K562 (cell line): Measurements from ENCODE around the gene MS4A13. TPM values are rescaled to one million over a fixed set of nuclear protein-coding genes. Genes with fewer than 3 reads are reported as not detected.

Source experiments
- ATAC-seq: fragments of 200-7000 bp; cut with Tn5 transposase; 3 replicates; pipeline ENCODE4 v1.9.1; 2020; ENCODE audit warnings: moderate library complexity
- BruUV-seq: library from RNA; stranded (reverse); fragments of 400-500 nt; replicated peaks from 2 replicates; lab custom pipeline; 2021; lab: Mats Ljungman, UMichigan
- CTCF ChIA-PET: fragments of 300-600 bp; formaldehyde crosslinking; extraction: SDS; loops from one replicate; lab custom pipeline; 2021; ENCODE audit warnings: low intra/inter-chr PET ratio; lab: Yijun Ruan, JAX
- POLR2A ChIA-PET: fragments of 300-600, 350-650 bp; sonication (Branson Sonifier 250); formaldehyde crosslinking; extraction: SDS; loops from one replicate; lab custom pipeline; 2021; ENCODE audit warnings: antibody characterized with exemption, inconsistent platforms; lab: Yijun Ruan, JAX
- DNase-seq, 4 experiments: peaks; one replicate each; pipeline versions ENCODE4 v3.0.0 to v3.0.0-alpha.2; 2011 to 2018; ENCODE audit warnings: low spot score in 3 of 4, mixed read lengths in 3 of 4; ENCODE audit errors: extremely low read depth in 1 of 4
- FAIRE-seq: peaks from 2 replicates; lab custom pipeline; 2011; peaks lifted over from hg19 to GRCh38; lab: Jason Lieb, UNC
- H2AFZ ChIP-seq: 2 replicates; pipeline ENCODE4 v1.6.0; 2011; ENCODE audit warnings: low read depth, low read length, control low read depth, inconsistent platforms
- H3K27ac ChIP-seq: fragments of 200-600 bp; 3 replicates; pipeline ENCODE4 v1.8.0; 2011; ENCODE audit warnings: low read depth, mild to moderate bottlenecking, control low read depth, inconsistent platforms, low read length, moderate library complexity, mixed read lengths; ENCODE audit errors: extremely low read depth
- H3K27me3 ChIP-seq, 2 experiments: fragments of 300-600 bp in 1 of 2; 2 replicates in 1 of 2; 3 replicates in 1 of 2; pipeline versions ENCODE4 v1.6.0 to v1.8.0; 2011; ENCODE audit warnings: inconsistent platforms in 2 of 2, low read length in 2 of 2, mild to moderate bottlenecking in 1 of 2, mixed read lengths in 1 of 2, moderate library complexity in 1 of 2; ENCODE audit not compliant: control insufficient read depth in 2 of 2, insufficient read depth in 2 of 2
- H3K36me3 ChIP-seq: fragments of 300-600 bp; 3 replicates; pipeline ENCODE4 v1.8.0; 2011; ENCODE audit warnings: mild to moderate bottlenecking, low read length, inconsistent platforms; ENCODE audit not compliant: control insufficient read depth, insufficient read depth
- H3K4me1 ChIP-seq, 2 experiments: fragments of 200-600 bp in 1 of 2; replicated peaks in 1 of 2; 2 replicates in 1 of 2; 3 replicates in 1 of 2; pipeline versions ENCODE4 v1.5.1 to v1.8.0; 2011; ENCODE audit warnings: inconsistent platforms in 2 of 2, low read length in 2 of 2, mild to moderate bottlenecking in 1 of 2, mixed read lengths in 1 of 2, moderate library complexity in 1 of 2; ENCODE audit not compliant: control insufficient read depth in 2 of 2, insufficient read depth in 2 of 2
- H3K4me2 ChIP-seq: 2 replicates; pipeline ENCODE4 v1.6.1; 2011; ENCODE audit warnings: low read length, control low read depth, inconsistent platforms, mixed read lengths; ENCODE audit not compliant: insufficient read depth
- H3K4me3 ChIP-seq: fragments of 200-600 bp; sonication (generic), shearing (Covaris generic); 2 replicates; pipeline ENCODE4 v1.5.1; 2016; ENCODE audit warnings: control low read depth, inconsistent platforms
- H3K79me2 ChIP-seq: fragments of 200-600 bp; 3 replicates; pipeline ENCODE4 v1.8.0; 2011; ENCODE audit warnings: low read length, inconsistent platforms; ENCODE audit not compliant: control insufficient read depth, insufficient read depth
- H3K9ac ChIP-seq, 2 experiments: 2 replicates each; pipeline versions ENCODE4 v1.6.0 to v1.6.1; 2011; ENCODE audit warnings: low read depth in 2 of 2, low read length in 2 of 2, control low read depth in 1 of 2, inconsistent platforms in 1 of 2, mild to moderate bottlenecking in 1 of 2, mixed read lengths in 1 of 2; ENCODE audit not compliant: insufficient read depth in 1 of 2
- H3K9me1 ChIP-seq: one replicate; pipeline ENCODE4 v1.6.0; 2011; ENCODE audit warnings: inconsistent platforms, mild to moderate bottlenecking, low read length, moderate library complexity; ENCODE audit not compliant: control insufficient read depth, insufficient read depth
- H3K9me3 ChIP-seq: replicated peaks from 2 replicates; pipeline ENCODE4 v1.5.1; 2011; ENCODE audit warnings: low read depth, low read length, inconsistent platforms; ENCODE audit not compliant: control insufficient read depth, insufficient read depth
- H4K20me1 ChIP-seq: replicated peaks from 2 replicates; pipeline ENCODE4 v1.6.1; 2011; ENCODE audit warnings: low read length, inconsistent platforms, mixed read lengths; ENCODE audit not compliant: control insufficient read depth, insufficient read depth
- ZNF224 ChIP-seq: sonication (generic); formaldehyde crosslinking; IDR thresholded peaks from 2 replicates; pipeline ENCODE4 v1.8.0; 2022; ENCODE audit warnings: mild to moderate bottlenecking, missing genetic modification reagents
- WGBS: fragments of 100-300 bp; shearing (Covaris generic); methylation state at CpG from one replicate; pipeline ENCODE4 v1.1.6; 2016; ENCODE audit warnings: low coverage, mixed read lengths; ENCODE audit not compliant: insufficient coverage; ENCODE audit errors: missing lambda C conversion rate; 5-methylcytosine and 5-hydroxymethylcytosine counted together
- in situ Hi-C: fragments of 300-500 bp; cut with MboI; formaldehyde crosslinking; loops from 4 replicates; pipeline ENCODE4 v1.15.0; 2018; ENCODE audit warnings: inconsistent platforms, mixed read lengths
- intact Hi-C: fragments of 100-400 bp; cut with micrococcal nuclease; formaldehyde crosslinking; loops from 2 replicates; pipeline ENCODE4 v1.14.2; 2022
- polyA plus RNA-seq, 8 experiments: library from polyadenylated mRNA; depleted of rRNA in 4 of 8; stranded (reverse) in 5 of 8; unstranded in 3 of 8; fragments of >200 nt; fragmentation: Nextera tagmentation in 2 of 8; fragmentation: Illumina TruSeq in 1 of 8; extraction: Ambion mirVana in 2 of 8; extraction: Trizol in 1 of 8; gene quantifications; 2 replicates each; pipeline versions ENCODE4 v1.2.1 to v1.2.3, GENCODE V29; 2011 to 2014; ENCODE audit warnings: inconsistent platforms in 1 of 8, missing spikeins in 1 of 8
- total RNA-seq, 7 experiments: library from RNA; depleted of rRNA in 6 of 7; stranded (reverse); fragments of >200 nt in 6 of 7; fragmentation: Illumina TruSeq in 2 of 7; extraction: Trizol in 2 of 7; gene quantifications; 2 replicates each; pipeline versions ENCODE4 v1.2.1 to v1.2.3, GENCODE V29; 2011 to 2021; ENCODE audit warnings: low replicate concordance in 1 of 7
- TF ChIP-seq, protein P1 (sequence below), 3 experiments: IDR thresholded peaks in 2 of 3; conservative IDR thresholded peaks in 1 of 3; 2 replicates each; pipeline ENCODE4 v1.5.1; 2011 to 2012; ENCODE audit warnings: low read length in 3 of 3, mild to moderate bottlenecking in 3 of 3, control low read depth in 2 of 3, improper control_type of control experiment in 1 of 3, inconsistent platforms in 1 of 3, low read depth in 1 of 3, mixed read lengths in 1 of 3, moderate library complexity in 1 of 3; ENCODE audit not compliant: insufficient read depth in 2 of 3
- TF ChIP-seq, protein P2 (sequence below): fragments of 200-800 bp; sonication (Bioruptor generic); IDR thresholded peaks from 2 replicates; pipeline ENCODE4 v1.6.1; 2017; ENCODE audit warnings: missing genetic modification characterization, missing compliant biosample characterization

Gene MS4A13
- total and polyA plus RNA-seq, 9 of the 15 experiments (the other 6 are each of a cell fraction or from before 2014, with no cell fraction given) = 0.15 to 0.43 (median 0.36) TPM; not detected in 6

DNA sequence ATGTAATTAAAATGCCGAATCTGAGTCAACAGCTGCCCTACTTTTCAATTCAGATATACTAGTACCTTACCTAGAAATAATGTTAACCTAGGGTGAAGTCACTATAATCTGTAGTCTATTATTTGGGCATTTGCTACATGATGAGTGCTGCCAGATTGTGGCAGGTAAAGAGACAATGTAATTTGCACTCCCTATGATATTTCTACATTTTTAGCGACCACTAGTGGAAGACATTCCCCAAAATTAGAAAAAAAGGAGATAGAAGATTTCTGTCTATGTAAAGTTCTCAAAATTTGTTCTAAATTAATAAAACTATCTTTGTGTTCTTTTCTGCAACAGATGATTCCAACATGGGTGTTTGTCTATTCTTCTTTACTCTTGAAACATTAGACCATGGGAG, 45.5 kb upstream of the MS4A13 start:
- POLR2A ChIA-PET = no interaction called here
- intact Hi-C loops (no loop called here), in situ Hi-C loops (no loop called here)
- DNase-seq (no peak), FAIRE-seq (no peak), ATAC-seq (no peak)
- H3K4me1 ChIP-seq = no peaks in the 10 kb centered on the region
- no peaks in the 10 kb centered on the region for H3K27me3 ChIP-seq
- H3K9me3 ChIP-seq = no peaks in the 10 kb centered on the region
- H3K9ac ChIP-seq = no peak overlapping the region
- H3K79me2 ChIP-seq = no peaks in the 10 kb centered on the region
- H3K36me3 ChIP-seq = no peaks in the 10 kb centered on the region
- TF ChIP-seq, protein P1, sequence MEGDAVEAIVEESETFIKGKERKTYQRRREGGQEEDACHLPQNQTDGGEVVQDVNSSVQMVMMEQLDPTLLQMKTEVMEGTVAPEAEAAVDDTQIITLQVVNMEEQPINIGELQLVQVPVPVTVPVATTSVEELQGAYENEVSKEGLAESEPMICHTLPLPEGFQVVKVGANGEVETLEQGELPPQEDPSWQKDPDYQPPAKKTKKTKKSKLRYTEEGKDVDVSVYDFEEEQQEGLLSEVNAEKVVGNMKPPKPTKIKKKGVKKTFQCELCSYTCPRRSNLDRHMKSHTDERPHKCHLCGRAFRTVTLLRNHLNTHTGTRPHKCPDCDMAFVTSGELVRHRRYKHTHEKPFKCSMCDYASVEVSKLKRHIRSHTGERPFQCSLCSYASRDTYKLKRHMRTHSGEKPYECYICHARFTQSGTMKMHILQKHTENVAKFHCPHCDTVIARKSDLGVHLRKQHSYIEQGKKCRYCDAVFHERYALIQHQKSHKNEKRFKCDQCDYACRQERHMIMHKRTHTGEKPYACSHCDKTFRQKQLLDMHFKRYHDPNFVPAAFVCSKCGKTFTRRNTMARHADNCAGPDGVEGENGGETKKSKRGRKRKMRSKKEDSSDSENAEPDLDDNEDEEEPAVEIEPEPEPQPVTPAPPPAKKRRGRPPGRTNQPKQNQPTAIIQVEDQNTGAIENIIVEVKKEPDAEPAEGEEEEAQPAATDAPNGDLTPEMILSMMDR (IDR thresholded peaks at IDR 0.05 in 2 of 3, conservative IDR thresholded peaks at IDR 0.05 in 1 of 3; ENCODE audit: insufficient read depth in 2 of 3, low read depth in 1 of 3, low read length in 3 of 3) = peak in 1 of 3 experiments; percentile 33; a peak in 2 of 6 replicates
- no peak for TF ChIP-seq ZNF224
- TF ChIP-seq, protein P2, sequence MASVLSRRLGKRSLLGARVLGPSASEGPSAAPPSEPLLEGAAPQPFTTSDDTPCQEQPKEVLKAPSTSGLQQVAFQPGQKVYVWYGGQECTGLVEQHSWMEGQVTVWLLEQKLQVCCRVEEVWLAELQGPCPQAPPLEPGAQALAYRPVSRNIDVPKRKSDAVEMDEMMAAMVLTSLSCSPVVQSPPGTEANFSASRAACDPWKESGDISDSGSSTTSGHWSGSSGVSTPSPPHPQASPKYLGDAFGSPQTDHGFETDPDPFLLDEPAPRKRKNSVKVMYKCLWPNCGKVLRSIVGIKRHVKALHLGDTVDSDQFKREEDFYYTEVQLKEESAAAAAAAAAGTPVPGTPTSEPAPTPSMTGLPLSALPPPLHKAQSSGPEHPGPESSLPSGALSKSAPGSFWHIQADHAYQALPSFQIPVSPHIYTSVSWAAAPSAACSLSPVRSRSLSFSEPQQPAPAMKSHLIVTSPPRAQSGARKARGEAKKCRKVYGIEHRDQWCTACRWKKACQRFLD (CRISPR knock-in tag) = no peak
- no peaks in the 10 kb centered on the region for H3K9me1 ChIP-seq
- no peak overlapping the region for H3K4me2 ChIP-seq
- H2AFZ ChIP-seq = no peak overlapping the region
- CTCF ChIA-PET = no interaction called here
- no peak overlapping the region for H3K4me3 ChIP-seq
- H4K20me1 ChIP-seq = no peaks in the 10 kb centered on the region
- 0% methylated on average over 2 of the region's 2 CpGs for WGBS
- H3K27ac ChIP-seq = no peak overlapping the region
- no TSS peak for BruUV-seq
